Measurements from ENCODE around the gene PIK3R6. TPM values are rescaled to one million over a fixed set of nuclear protein-coding genes. Genes with fewer than 3 reads are reported as not detected.

PIK3R6 gene
- total RNA-seq, 1 donor from 2014 or later = 0.78 TPM

- intact Hi-C loops (cut with DNase I) = loop anchor here (2.0 kb wide), 1 partner anchor 375 kb away; no protein-coding TSS in a partner anchor
- ATAC-seq = peak; percentile 84
Observed at GRCh38 chr17:8785547-8786413, 81.7 kb downstream of the PIK3R6 start.

GRCh38 chr17:8782176-8782575 lies 85.3 kb downstream of the PIK3R6 start:
- ATAC-seq = no peak
- intact Hi-C loops (cut with DNase I) = no loop called here
- DNase-seq (ENCODE audit: missing footprints) = no peak

More at GRCh38 chr17:8785547-8786413, 81.7 kb downstream of the PIK3R6 start:
- peak; percentile 76 for DNase-seq (ENCODE audit: missing footprints)

DNA sequence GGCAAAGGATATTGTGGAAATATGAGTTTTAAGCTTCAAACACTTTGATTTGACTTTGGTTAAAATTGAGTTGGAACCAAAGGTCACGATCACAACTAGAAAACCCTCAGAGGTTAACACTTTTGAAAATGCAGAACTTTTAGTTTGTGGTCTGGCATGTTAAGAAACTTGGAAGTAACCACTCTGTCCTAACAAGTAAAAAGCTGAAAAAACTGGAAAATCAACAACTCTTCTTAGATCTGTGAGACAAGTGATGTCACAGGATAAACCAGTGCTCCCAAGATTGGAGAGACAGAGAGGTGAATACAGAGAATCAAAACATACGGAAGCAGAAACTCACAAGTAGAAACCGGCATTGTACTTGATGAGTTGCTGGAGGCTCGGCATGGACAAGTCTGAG lies 85.7 kb downstream of the PIK3R6 start:
- intact Hi-C loops (cut with DNase I) = no loop called here
- DNase-seq (ENCODE audit: missing footprints) (no peak), ATAC-seq (no peak)

GRCh38 chr17:8776881-8777280 lies 90.6 kb downstream of the PIK3R6 start:
- DNase-seq (ENCODE audit: missing footprints) = no peak
- intact Hi-C loops (cut with DNase I) = no loop called here
- no peak for ATAC-seq

DNA sequence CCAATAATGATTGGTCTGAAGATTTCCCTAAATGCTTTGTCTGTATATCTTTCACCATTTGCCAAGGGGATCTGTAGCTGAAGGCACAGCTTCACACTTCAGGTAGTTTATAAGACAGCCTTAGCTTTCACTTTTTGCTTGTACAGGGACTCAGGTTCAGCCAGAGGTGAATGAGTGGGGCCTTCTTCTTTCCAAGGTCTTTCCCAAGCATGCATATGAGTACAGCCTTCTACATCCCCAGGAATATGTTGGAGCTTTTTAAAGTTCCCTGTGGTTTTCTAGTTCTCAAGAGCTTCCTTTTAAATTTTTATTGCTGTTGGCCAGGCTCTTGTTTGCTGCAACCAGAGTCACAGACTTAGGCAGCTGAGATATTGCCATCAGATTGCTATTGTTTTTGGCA lies 91.2 kb downstream of the PIK3R6 start:
- intact Hi-C loops (cut with DNase I) = no loop called here
- ATAC-seq (no peak), DNase-seq (ENCODE audit: missing footprints) (no peak)

DNA sequence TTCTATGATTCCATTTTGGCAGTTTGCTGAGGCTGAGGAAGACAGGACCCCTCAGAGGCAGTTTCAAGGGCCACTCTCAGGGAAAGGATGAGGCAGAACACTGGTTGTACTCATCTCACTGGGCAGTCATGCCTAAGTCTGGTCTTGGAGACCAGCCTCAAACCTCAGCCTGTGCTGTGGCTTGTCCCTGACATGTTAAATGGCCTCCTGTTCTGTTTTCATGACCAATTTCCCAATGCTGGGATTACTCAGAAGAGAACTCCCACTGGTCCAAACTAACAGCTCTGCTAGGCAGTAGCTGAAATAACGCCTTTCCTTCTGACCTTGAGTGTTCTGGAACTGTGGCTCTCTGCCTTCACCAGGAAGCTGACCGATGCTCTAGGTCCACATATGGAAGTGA lies 100.7 kb downstream of the PIK3R6 start:
- intact Hi-C loops (cut with DNase I) = no loop called here
- no peak for ATAC-seq
- no peak for DNase-seq (ENCODE audit: missing footprints)

GRCh38 chr17:8762012-8762411 lies 105.5 kb downstream of the PIK3R6 start:
- no peak for ATAC-seq
- DNase-seq (ENCODE audit: missing footprints) = no peak
- intact Hi-C loops (cut with DNase I) = no loop called here

GRCh38 chr17:8758137-8758596 lies 109.3 kb downstream of the PIK3R6 start, which contains the start of gene SPDYE4:
Gene SPDYE4 (minus strand): TSS chr17:8758546. CDS start chr17:8758382, 164 bp downstream.
- no peak for ATAC-seq
- no peak for DNase-seq (ENCODE audit: missing footprints)
- intact Hi-C loops (cut with DNase I) = no loop called here

- ATAC-seq = no peak
- no peak for DNase-seq (ENCODE audit: missing footprints)
- intact Hi-C loops (cut with DNase I) = no loop called here
Observed at GRCh38 chr17:8757189-8757588, 110.3 kb downstream of the PIK3R6 start.

DNA sequence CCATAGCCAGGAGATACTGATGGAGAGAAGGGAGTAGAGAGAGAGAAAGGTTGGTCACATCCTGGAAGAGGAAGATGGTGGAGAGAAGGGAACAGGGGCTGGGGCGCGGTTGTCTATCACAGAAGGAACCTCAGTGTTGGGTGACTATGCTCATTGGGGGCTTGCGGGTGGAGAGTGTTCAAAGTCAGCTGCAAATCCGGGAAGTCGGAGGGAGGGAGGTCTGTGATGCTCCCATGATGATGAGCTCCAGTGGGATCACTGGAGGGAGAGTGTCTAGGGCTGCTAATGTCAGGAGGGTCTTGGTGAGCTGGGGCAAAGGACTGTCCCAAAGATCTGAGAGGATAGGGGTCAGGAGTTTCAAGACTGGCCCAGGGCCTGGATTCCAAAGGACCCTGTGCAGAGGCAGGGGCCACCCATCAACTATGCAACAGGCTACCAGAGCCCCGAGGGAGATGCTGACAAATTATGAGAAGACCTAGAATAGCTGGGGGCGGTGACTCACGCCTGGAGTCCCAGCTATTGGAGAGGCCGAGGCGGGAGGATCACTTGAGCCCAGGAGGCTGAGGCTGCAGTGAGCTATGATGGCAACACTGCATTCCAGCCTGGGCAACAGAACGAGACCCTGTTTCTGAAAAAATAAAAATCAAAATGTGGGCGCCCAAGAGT lies 111.8 kb downstream of the PIK3R6 start:
- no peak for ATAC-seq
- intact Hi-C loops (cut with DNase I) = no loop called here
- DNase-seq (ENCODE audit: missing footprints) = no peak

- no peak for DNase-seq (ENCODE audit: missing footprints)
- ATAC-seq = no peak
- intact Hi-C loops (cut with DNase I) = loop anchor here (5.0 kb wide), 1 partner anchor 142 kb away; no protein-coding TSS in a partner anchor
Observed at GRCh38 chr17:8754890-8755289, 112.6 kb downstream of the PIK3R6 start.

DNA sequence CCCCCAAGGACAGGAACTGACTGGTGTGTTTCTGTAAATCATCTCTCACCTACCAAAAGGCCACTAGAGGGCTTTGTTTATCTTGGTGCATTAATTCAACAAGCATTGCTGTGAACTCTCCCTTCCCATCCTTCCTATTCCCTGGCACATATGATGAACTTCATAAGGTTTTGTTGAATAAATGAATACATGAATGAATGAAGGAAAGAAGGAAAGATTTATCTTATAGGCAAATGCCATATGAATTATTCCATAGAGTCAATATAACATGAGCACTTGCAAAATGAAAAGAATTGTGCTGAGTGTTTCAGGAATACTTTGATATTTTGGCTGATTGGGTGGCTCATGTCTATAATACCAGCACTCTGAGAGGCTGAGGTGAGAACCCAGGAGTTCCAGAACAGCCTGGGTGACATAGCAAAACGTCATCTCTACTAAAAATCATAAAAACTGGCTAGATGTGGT lies 113.5 kb downstream of the PIK3R6 start:
- intact Hi-C loops (cut with DNase I) = loop anchor here (5.0 kb wide), 1 partner anchor 143 kb away; no protein-coding TSS in a partner anchor
- no peak for ATAC-seq
- DNase-seq (ENCODE audit: missing footprints) = no peak

GRCh38 chr17:8753136-8753975 lies 114.1 kb downstream of the PIK3R6 start:
- no peak for DNase-seq (ENCODE audit: missing footprints)
- ATAC-seq = no peak
- intact Hi-C loops (cut with DNase I) = loop anchor here (5.0 kb wide), 1 partner anchor 144 kb away; no protein-coding TSS in a partner anchor

Other genes with a start within 250 kb of the PIK3R6 start
- 29.1 TPM for gene MYH10, start 236.9 kb downstream of the PIK3R6 start, total RNA-seq
- not detected for gene CCDC42, start 122.8 kb downstream of the PIK3R6 start, total RNA-seq
- gene SPDYE4, start 109.1 kb downstream of the PIK3R6 start, total RNA-seq = not detected
- 0.11 TPM for gene MFSD6L, start 68.3 kb downstream of the PIK3R6 start, total RNA-seq
- gene PIK3R5, start 98.0 kb upstream of the PIK3R6 start, total RNA-seq = 2.8 TPM
- gene NTN1, start 153.8 kb upstream of the PIK3R6 start, total RNA-seq = 24.5 TPM